ENCODE data around the gene IQCN.
"Not testable (repeated sequence)": the region's sequence is repeated elsewhere in the genome, so short reads cannot be mapped to it uniquely, and the experiment has no call there.

The IQCN gene

DNA sequence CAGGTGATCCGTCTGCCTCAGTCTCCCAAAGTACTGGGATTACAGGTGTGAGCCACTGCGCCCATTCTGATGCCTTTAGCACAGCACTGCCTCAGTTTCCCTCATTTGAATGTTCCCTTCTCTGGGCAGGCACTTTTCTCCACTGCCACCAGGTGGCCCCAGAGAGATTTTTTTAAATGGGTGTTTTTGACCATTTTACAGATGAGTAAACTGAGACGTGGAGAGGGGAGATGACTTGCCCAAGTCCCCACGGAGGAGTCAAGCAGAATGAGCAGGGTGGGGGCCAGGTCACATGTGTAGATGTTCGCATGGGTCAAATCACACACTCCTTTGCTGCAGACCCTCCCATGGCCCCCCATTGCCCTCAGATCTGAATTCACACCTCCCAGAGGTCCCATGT, 44.8 kb downstream of the IQCN start:
- no peak for DNase-seq

DNA sequence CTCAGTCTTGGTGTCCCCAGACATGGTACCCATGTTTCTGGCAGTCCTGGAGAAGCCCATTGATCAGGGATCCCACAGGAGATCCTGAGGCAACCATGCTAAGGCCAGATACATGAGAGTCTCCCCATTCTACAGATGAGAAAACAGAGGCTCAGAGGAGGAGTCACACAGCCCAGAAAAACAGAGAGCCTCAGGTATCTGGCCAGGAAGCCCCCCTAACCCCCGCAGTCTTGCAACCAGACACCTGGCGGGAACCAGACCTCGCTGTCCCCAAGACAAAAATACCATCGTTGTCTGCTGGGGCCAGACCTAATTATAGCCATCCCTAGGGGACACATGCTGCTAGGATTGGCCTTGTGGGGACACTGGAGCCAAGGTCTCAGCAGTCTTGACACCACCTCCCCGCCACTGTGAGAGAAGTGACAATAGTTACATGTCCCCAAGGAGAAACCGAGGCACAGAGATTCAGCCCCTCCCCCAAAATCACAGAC, 46.4 kb downstream of the IQCN start:
- DNase-seq = no peak

DNA sequence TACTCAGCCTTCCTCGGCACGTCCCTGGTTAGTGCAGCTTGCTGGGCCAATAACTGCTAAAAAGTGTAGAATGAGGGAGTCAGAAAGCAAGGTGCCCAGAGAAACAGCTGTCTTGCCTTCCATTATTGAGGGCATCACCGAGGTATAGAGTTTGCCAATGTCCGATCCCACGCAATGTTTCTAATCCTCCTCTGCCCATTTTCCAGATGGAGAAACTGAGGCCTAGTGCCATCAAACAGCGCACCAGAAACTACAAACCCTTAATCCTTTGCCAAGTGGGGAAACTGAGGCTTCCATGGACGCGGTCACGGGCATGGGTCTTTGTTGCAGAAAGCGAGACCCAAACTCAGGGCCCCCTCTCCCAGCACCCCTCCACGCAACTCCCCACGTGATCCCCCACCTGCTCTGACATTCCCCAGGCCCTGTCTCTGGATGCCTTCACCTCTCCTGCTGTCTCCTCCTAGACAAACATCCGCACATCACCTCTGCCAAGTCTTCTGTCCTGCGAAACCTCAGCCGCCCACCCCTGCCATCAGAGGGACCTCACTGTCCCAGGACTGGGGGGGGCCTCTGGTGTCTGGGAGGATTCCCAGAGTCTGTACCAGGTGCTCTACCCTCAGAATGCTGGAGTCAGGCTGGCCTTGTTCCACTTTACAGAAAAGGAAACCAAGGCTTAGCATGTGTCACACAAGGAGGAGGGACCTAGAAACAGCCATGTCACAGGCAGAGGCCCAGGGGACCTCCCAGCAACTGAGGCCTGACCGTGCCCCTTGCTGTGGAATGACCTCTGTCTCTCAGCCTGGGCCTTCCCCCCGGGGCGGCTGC, 47.1 kb downstream of the IQCN start:
- no peak for DNase-seq

DNA sequence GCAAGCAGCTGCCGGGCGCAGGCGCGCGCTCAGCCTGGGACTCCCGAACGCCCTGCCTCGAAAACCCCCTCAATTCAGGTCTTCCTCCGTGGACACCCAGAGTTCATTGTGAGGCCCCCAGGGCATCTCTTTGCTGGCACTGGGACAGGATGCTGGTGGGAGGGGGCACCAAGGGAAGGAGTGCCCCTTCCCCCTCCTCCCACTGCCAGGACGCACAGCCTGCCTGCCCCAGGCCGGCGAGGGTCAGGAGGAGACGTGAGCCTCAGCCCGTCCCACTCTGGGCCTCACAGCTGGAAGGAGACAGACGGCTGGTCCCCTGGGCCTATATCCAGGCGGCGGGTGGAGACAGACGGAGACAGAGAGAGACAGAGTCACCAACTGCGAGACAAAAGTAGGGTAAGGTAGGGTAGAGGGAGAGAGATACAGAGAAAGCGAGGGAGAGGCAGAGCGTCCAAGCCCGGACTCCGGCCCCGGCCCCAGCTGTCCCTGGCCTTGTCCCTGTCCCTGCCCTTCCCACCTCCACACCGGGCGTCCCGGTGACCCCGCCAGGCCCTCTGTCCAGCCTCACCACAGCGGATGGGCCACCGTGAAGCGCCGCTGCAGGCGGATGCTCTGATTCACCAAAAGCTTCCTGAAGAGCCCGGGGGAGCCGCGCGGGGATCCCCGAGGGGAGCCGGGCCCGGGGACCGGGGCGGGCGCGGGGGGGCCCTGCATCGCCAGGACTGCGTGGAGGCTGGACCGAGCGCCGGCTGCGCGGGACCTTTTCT, 48.4 kb downstream of the IQCN start, which contains the start of gene PDE4C:
Gene PDE4C, minus strand, starts transcription at position 737 of the 767 bp plus-strand sequence. Its CDS starts 23 bp downstream, at position 714.
- DNase-seq = no peak

DNA sequence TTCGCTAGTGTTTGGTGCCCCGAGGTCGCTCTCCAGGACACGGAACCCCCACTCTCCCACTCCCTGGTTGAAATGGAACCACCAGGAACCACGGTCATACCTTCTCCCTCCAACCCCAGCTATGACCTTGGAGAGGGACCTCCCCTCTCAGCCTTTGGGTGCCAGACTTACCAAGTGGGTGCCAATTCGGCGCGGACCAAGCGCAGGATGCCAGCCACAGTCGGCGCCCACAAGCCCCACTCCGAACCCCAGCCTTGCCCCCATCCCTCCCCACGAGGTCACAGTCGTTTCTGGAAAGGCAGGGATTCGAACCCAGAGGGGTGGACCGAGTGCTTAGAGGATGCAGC, 48.9 kb downstream of the IQCN start:
- no peak for DNase-seq

DNA sequence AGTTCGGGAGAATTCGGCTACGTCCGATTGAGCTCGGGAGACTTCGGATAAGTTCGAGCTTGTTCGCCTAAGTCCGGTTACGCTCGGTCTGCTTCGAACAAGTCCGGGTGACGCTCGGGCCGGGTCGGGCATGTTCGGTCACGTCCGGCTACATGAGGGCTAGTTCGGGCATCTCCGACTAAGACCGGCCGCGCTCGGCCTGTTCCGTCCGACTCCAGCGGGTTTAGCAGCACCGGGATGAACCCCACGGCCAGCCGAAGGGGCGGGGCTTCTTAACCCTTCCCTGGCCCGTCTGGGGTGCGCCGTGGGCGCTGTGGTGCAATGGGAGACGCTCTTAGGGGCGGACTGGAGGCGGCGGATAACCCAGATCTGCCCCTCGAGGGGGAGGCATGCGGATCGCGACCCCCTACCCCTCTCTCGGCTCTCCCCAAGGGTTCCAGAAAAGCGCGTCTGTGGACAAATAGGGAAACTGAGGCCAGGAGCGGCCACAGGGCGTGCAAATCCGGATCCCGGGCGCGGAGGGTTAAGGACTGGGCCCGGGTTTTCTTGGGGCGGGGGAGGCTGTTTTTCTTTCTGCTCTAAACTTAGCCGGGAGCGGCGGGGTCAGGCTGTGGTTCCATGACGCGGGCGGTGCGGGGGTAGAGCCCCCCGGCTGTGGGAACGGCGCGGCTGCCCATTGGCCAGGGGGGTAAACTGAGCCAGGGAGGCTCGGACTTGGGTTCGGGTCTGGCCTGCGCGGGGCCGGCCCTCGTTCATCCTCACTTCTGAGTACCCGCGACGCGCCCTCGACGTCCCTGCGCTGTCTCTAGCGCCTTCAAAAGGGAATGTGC, 49.5 kb downstream of the IQCN start:
- DNase-seq = peak; percentile 92

DNA sequence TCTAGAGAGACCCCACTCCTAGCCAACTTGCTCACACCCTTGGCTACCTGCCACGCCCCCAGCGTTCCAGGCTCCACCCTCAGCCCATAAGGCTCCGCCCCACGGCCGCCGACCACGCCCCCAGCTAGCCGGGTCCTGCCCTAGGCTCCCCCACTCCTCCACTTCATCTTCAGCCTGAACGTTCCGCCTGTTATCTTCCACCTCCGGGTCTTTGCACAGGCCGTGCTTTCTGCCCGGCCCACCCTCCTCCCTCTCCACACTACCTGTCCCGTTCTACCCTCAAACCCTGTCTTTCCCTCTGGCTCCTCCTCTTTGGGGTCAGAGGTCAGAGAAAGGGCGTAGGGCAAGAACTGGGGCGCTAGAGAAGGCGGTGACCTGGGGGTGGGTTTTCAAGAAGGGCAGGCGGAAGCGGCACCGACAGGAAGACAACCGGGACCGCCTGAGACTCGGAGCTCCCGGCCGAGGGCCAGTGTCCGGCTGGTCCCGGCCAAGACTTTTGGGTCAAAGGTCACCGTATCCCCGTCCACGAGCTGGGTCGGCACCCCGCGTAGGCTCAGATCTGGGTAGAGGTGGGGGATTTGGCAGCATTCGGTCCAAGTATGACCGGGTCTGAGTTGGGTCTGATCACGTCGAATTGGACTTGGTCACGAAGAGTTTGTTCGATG, 50.3 kb downstream of the IQCN start:
- DNase-seq = peak; percentile 66

DNA sequence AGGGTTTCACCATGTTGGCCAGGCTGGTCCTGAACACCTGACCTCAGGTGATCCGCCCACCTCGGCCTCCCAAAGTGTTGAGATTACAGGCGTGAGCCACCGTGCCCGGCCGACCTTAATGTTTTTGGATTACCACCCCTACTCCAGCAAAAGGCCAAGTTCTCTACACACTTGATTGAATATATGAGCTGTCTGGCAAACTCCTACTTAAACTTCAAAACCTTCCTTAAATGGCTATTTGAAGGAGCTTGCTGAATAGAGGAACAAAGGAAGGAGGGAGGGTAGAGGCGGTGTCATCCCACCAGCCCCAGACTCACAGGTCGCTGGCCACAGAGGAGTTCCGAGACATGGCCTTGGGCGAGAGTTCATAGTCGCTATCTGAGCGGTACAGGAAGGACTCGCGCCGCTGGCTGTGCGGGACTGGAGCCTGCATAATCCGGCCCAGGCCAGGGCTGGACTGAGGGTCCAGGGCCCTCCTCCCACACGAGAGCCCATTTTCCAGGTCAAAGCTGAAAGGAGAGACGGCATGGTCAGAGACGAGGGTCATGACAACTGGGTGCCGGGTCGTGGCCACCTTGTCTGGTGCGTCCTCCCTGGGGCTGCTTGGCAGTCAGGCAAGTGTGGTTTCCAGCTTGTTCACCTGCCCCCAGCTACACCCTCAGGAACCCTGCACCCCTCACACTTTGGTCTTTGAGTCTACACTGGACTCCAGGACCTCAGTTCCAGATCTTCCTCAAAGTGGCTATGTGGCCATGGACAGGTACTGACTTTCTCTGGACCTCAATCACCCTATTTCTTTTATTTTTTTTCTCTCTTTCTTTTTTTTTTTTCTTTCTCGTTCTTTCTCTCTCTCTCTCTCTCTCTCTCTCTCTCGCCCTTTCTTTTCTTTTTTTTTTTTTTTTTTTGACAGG, 52.2 kb downstream of the IQCN start:
- DNase-seq = no peak

DNA sequence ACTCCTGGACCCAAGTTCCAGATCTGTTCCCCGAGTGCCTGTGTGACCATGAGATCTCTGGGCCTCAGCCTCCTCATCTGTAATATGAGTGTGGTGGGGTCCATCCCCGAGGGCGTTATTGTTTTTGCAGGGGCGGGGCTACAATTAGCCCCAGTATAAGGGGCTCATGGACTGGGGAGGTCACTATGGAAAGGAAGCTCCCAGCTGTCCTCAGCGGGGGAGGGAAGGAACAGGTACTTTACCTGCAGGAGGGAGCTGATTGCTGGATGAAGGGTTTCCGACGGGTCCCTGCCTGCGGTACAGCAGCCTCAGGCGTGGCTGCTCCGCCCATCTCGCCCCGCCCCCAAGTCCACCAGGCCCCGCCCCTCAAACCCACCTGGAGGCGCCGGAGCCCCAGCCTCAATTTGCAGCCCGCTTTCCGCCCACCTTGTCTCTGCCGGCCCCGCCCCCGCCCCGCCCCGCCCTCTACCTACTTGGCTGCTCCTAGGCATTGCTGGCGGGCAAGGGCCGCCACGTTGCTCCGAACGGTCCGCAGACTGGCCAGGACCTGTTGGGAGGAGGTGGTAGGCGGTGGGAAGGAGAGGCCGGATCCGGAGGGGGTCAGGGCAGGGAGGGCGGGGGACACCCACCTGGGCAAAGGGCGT, 53.5 kb downstream of the IQCN start:
- DNase-seq = no peak

DNA sequence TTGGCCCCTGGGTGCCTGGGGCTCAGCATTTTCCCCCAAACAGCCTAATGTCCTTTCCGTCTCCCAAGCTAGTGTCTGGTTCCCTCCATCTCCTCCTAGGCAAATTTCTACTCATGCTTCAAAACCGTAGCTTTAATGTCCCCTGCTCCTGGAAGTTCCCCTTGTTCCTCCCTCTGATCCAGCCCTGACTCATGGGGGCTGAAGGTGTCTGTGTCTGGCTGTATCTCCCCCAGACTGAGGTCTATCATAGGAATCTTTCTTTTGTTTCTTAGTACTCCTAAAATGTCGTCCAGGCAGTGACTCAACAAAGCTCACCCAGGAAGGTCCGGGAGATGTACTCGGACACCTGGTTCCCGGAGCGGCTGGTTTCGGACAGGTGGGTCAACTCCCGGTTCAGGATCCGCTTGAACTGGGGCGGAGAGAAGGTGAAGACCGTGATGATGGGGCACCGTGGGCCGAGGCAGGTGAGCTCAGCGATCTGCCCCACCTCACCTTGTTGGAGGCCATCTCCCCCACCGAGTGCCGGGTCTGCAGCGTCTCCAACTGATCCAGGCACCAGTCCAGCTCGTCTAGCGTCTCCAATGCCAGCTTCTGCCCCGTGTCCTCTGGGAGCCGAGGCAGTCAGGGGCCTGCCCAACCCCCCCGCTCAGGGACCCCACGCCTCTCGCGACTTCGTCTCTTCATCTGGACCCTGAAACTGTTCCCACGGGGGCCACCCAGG, 54.2 kb downstream of the IQCN start:
- DNase-seq = no peak

DNA sequence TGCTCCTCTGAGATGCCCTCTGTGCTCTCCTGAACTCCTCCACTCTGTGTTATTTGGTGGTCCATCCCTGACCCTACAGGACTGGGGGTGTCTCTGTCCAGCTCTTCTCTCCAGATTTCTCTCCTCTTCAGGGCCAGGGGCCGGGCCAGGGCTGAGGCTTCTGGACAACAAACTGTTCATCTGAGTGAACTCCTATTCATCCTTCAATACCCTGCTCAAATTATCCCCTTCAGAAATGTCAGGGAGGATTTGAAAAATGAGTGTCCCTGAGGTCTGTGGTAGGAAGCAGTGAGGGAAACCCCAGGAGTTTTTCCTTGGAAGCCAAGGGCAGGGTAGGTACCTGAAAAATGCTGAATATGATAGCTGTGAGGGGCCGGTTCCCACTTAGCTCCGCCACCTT, 55.7 kb downstream of the IQCN start:
- DNase-seq = no peak

DNA sequence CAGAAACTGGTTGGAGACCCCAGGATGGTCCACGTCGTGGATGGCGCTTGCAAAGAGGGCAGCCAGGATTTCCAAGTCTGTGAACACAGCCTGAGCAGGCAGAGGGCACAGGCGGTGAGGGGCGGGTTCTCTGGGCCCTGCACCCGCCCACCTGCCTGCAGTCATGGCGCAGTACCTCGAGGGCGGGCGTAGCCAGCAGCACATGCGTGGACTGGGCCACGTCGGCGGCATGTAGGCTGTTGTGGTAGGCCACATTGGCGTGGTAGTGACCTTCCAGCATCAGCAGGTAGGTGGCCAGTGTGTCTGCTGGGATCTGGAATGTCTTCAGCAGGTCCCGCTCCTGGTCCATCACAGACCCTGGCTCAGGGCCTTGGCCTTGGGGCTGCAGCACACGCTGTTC, 56.1 kb downstream of the IQCN start:
- no peak for DNase-seq

DNA sequence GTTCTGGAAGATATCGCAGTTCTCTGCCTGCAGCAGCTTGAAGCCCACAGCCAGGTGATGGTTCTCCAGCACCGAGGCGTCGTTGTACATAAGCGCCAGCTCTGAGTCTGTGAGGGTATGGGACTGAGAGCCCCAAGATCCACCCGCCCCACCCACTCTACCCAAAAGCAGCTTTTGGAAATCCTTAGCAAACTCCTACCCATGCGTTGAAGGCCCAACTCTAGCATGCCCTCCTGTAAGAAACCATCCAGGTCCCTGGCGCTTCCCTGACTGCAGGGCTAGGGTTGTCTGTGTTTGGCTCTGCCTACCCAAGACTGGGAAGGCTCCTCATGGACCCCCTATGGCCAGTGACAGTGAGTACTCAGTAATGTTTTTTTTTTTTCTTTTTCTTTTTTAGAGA, 57.5 kb downstream of the IQCN start:
- no peak for DNase-seq

DNA sequence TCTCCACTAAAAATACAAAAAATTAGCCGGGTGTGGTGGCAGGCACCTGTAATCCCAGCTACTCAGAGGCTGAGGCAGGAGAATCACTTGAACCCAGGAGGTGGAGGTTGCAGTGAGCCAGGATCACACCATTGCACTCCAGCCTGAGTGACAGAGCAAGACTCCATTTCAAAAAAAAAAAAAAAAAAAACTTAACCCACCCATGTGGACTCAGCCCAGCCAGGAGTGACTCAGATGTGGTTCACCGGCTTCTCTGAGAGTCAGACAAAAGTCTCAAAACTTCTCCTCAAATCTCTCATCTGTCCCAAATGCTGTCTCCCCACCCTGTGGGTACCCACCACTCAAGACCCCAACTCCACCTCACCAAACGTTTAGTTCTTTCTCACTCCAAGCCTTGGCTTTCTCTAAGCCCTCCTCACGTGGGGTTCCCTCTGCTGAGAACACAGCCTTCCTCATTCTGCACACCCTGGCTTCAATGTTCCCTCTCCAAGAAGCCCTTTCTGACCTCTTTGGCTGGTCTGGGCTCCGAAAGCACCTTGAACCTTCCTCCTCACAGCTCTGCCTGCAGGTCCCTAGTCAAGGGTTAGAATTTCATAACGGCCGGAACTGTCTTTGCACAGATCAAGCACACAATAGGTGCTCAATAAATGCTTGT, 59.3 kb downstream of the IQCN start:
- DNase-seq = no peak

DNA sequence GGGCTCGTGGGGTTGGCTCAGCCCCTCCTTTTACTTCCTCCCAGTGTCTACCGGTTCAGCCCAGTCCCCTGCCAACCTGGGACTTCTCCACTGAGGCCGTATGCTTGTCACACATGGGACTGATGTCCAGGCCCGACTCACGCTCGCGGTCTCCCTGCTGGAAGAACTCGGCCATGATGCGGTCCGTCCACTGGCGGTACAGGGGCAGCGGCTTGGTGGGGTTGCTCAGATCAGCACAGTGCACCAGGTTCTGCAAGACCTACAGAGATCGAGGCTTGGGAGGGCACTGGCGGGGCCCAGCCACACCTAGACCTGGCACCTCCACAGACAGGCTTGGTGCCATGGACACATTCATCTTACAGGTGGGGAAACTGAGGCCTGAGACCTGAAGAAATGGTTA, 62.6 kb downstream of the IQCN start:
- no peak for DNase-seq

DNA sequence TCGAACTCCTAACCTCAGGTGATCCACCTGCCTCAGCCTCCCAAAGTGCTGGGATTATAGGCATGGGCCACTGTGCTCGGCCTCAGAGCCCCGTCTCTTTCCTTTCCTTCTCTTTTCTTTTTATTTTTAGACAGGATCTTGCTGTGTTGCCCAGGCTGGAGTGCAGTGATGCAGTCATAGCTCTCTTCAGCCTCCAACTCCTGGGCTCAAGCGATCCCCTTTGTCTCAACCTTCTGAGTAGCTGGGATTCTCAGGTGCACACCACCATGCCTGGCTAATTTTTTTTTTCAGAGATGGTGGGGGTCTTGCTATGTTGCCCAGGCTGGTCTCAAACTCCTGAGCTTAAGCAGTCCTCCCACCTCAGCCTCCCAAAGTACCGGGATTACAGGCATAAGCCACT, 64.3 kb downstream of the IQCN start:
- DNase-seq = not testable (repeated sequence)

DNA sequence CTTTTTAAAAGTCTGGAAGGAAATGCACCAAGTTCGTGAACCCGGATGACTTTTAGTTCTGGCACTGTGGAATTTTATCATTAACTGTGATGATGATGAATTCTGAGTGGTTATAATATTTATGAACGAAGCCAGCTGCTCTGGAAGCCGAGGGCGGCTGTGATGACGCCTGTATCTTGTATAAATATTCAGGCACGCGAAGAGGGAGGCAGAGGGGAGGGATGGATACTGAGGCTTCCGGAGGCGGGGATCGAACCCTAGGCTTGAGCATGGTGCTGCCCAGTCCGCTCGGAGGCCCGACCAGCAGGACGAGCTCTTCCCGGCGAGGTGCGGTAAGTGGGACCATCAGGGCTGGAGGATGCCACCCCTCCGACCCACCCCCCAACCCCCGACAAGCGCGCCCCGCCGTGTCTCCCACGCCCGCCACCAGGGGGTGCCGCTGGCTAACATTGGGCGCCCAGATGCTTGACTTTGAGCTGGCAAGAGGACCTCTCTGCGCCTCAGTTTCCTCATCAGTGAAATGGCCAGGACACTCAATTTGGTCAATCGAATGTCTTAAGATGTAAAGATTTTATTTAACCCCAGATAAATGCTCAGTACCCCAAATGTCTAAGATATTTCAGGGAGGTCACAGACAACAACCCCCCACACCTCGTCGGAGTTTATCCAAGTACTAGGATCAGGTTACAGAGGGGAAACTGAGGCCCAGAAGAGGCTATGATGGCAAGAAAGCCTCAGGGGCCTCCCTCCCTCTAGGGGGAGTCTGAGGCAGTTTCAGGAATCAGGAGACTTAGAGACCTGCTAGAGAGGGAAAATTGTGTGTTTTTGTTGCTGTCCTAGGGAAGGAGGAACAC, 65.9 kb downstream of the IQCN start:
- DNase-seq = peak; percentile 47

Data from RPMI8226 (cell line).